RWPE1 (cell line): ENCODE results near the gene FOXP1.

Source experiments
- CTCF ChIA-PET: fragments of 350-600 bp; sonication (Branson Sonifier 250); formaldehyde crosslinking; extraction: SDS; loops from one replicate; lab custom pipeline; 2021; lab: Yijun Ruan, JAX
- POLR2A ChIA-PET: fragments of 400-600 bp; formaldehyde crosslinking; extraction: SDS; loops from one replicate; lab custom pipeline; 2020; ENCODE audit warnings: antibody characterized with exemption; ENCODE audit not compliant: low non-redundant PET; lab: Yijun Ruan, JAX
- DNase-seq: peaks from one replicate; pipeline ENCODE4 v3.0.0; 2012; ENCODE audit warnings: low spot score
- H3K27ac ChIP-seq: fragments of 450-650 bp; 2 replicates; pipeline ENCODE4 v1.5.1; 2017
- CTCF ChIP-seq: fragments of 450-650 bp; conservative IDR thresholded peaks from 2 replicates; pipeline ENCODE4 v1.5.1; 2017; ENCODE audit warnings: low read depth, mild to moderate bottlenecking

FOXP1 gene

GRCh38 chr3:71583566-71584393, at the start of gene FOXP1:
TSS of gene FOXP1 (minus strand) at chr3:71583728. CDS start at chr3:71198381, 385,347 bp downstream.
- TF ChIP-seq CTCF: no peak
- DNase-seq: no peak
- POLR2A ChIA-PET: interaction anchor here (1.1 kb wide), 1 partner anchor 161 kb away, joined by 4 read pairs; no protein-coding TSS in a partner anchor
- H3K27ac ChIP-seq: peak within 1 kb of the TSS; percentile 97
- CTCF ChIA-PET: interaction anchor here (0.7 kb wide), 1 partner anchor 500 kb away, joined by 3 read pairs; no protein-coding TSS in a partner anchor

- TF ChIP-seq CTCF: no peak
- POLR2A ChIA-PET: no interaction called here
- CTCF ChIA-PET: no interaction called here
- no peak overlapping the region for H3K27ac ChIP-seq
- no peak for DNase-seq
These were observed 46.2 kb upstream of the FOXP1 start for GRCh38 chr3:71629711-71630110.

- POLR2A ChIA-PET: no interaction called here
- no peak for TF ChIP-seq CTCF
These were observed 45.8 kb upstream of the FOXP1 start for GRCh38 chr3:71629289-71629688.

GRCh38 chr3:71628522-71628921, 45.0 kb upstream of the FOXP1 start:
- no peak for TF ChIP-seq CTCF
- H3K27ac ChIP-seq: no peak overlapping the region
- ChIA-PET CTCF (no interaction called here), POLR2A (no interaction called here)
- DNase-seq: no peak

More at GRCh38 chr3:71629289-71629688, 45.8 kb upstream of the FOXP1 start:
- CTCF ChIA-PET: no interaction called here
- H3K27ac ChIP-seq: no peak overlapping the region
- DNase-seq: no peak

GRCh38 chr3:71625676-71626075, 42.1 kb upstream of the FOXP1 start:
- CTCF ChIA-PET: no interaction called here
- no peak overlapping the region for H3K27ac ChIP-seq
- TF ChIP-seq CTCF: no peak
- POLR2A ChIA-PET: no interaction called here
- DNase-seq: no peak

GRCh38 chr3:71621825-71622537, 38.5 kb upstream of the FOXP1 start:
- TF ChIP-seq CTCF: no peak
- POLR2A ChIA-PET: no interaction called here
- CTCF ChIA-PET: no interaction called here
- no peak for DNase-seq
- no peak overlapping the region for H3K27ac ChIP-seq
